HG03342 (cell line): ENCODE data around the gene CXCL13.
"Not testable (repeated sequence)": the region's sequence is repeated elsewhere in the genome, so short reads cannot be mapped to it uniquely, and the experiment has no call there.

Experiments
- ATAC-seq: cut with Tn5 transposase; IDR thresholded peaks from one replicate; pipeline ENCODE4 v1.9.1; 2021; ENCODE audit warnings: mild to moderate bottlenecking, moderate library complexity; ENCODE audit not compliant: unreplicated experiment

Gene CXCL13

DNA sequence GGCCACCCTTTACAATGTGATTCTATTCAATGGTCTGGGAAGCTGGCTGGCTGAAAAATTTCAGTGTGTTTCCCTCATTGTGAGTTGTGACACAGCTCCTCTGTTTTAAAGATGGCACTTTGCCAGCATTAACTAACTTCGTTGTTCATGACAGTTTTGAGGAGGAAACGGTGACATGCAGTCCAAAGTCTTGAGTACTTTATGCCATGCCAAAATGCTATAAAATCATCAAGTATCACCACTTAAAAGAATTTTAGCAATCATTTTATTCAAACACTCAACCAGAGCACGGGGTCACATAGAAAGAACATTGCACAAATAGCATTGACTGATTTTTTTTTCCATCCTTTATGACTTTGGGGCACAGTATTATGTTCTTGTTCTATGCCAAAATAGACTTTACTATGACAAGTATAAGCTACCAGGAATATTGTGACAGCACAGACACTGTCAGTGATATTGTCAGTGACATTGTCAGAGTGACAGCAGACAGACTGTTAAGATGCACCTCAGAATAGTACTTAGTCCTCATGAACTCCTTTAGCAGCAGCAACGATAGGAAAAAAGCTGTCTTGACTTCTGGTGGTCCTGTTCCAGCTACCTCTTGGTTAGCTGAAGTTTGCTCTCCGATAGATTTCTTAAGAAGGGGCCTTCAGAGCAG is 46.7 kb downstream of the CXCL13 start:
- no peak for ATAC-seq

DNA sequence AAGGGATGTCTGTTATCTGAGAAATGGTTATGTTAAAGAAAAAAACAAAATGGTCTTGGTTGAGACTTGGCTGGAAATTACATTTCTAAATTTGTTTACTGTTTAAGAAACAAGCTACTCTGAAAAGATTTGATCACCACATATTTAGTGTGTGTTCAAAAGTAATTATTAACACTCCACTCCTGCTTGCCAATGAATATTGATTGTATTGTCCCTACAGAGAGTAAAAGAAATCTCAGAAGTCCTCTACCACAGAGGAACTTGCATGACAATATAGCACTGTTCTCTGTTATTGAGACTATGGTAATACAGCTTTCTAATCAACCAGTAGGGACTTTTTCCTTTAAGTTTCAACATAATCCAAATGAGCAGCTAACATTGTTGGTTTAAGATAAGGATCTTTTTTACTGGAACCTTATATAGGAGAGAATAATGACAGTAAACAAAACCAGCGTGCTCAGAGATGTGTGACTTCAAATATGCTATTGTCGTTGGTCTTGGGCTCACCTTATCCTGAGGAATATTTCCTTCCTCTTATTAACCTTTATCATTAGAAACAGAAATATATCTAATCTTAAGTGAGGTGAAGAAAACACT is 47.6 kb downstream of the CXCL13 start:
- ATAC-seq, result no peak

DNA sequence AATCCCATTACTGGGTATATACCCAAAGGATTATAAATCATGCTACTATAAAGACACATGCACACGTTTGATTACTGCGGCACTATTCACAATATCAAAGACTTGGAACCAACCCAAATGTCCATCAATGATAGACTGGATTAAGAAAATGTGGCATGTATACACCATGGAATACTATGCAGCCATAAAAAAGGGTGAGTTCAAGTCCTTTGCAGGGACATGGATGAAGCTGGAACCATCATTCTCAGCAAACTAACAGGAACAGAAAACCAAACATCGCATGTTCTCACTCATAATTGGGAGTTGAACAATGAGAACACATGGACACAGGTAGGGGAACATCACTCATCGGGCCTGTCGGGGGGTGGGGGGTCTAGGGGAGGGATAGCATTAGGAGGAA is 54.7 kb downstream of the CXCL13 start:
- ATAC-seq, result not testable (repeated sequence)
